K562 (cell line): Measurements from ENCODE around the gene ORAI3.

Experiments used
- ETS1 ChIP-seq: conservative IDR thresholded peaks from 2 replicates; pipeline ENCODE4 v1.6.1; 2011; ENCODE audit warnings: low read depth, mild to moderate bottlenecking, low read length; ENCODE audit not compliant: control insufficient read depth
- JUND ChIP-seq, 2 experiments: IDR thresholded peaks; 2 replicates in 1 of 2; 3 replicates in 1 of 2; pipeline ENCODE4 v1.6.1; 2011; ENCODE audit warnings: borderline replicate concordance in 2 of 2, low read depth in 2 of 2, low read length in 2 of 2, improper control_type of control experiment in 1 of 2, missing biosample characterization in 1 of 2, missing genetic modification characterization in 1 of 2, missing genetic modification reagents in 1 of 2
- POLR2AphosphoS5 ChIP-seq: IDR thresholded peaks from 2 replicates; pipeline ENCODE4 v1.6.1; 2011; ENCODE audit warnings: mild to moderate bottlenecking, low read depth, low read length, moderate library complexity; ENCODE audit not compliant: control insufficient read depth, insufficient read depth
- SETDB1 ChIP-seq: IDR thresholded peaks from one replicate; pipeline ENCODE4 v1.6.1; 2012; ENCODE audit warnings: low read length, control low read depth, inconsistent platforms

- TF ChIP-seq JUND (IDR thresholded peaks at IDR 0.05; ENCODE audit: borderline replicate concordance, low read depth, low read length): no peak
- no peak for TF ChIP-seq JUND (tag; IDR thresholded peaks at IDR 0.05; ENCODE audit: borderline replicate concordance, low read depth, low read length)
- no peak for TF ChIP-seq ETS1
- TF ChIP-seq SETDB1: no peak
- TF ChIP-seq POLR2AphosphoS5: no peak
Observed at GRCh38 chr16:30963925-30964511, 15.2 kb downstream of the ORAI3 start.
